ENCODE data around the gene HS1BP3.

GRCh38 chr2:20594957-20595356 lies 55.9 kb downstream of the HS1BP3 start:
- no peak for TF ChIP-seq CTCF (IDR thresholded peaks at IDR 0.05; ENCODE audit: low read depth, low read length, poor library complexity, severe bottlenecking)
- no peak for TF ChIP-seq EZH2phosphoT487 (IDR thresholded peaks at IDR 0.05; ENCODE audit: borderline replicate concordance, low read length)

All from DOHH2 (cell line).